Right lobe of liver (tissue), 4 donors: ENCODE measurements around the gene ALMS1.
"Not testable (repeated sequence)": the region's sequence is repeated elsewhere in the genome, so short reads cannot be mapped to it uniquely, and the experiment has no call there.

ENCODE experiments used
- CTCF ChIP-seq, 4 donors: fragments of 200-600 bp in 3 of 4; fragments of 450-650 bp in 1 of 4; IDR thresholded peaks; one replicate each; pipeline versions ENCODE4 v1.5.1 to v1.8.0; 2016 to 2022; ENCODE audit warnings: antibody characterized with exemption in 4 of 4, mild to moderate bottlenecking in 2 of 4
- POLR2A ChIP-seq: fragments of 450-650 bp; IDR thresholded peaks from one replicate; pipeline ENCODE4 v1.6.1; 2017; ENCODE audit warnings: antibody characterized with exemption, mild to moderate bottlenecking
- donor health status: DM: no; HTN: no; CAD: no.
- donor health status: DM: no; HTN: no; CAD: no.
- donor health status: DM: no; HTN: yes; CAD: no.

- not testable (repeated sequence) for TF ChIP-seq CTCF (IDR thresholded peaks at IDR 0.05); POLR2A
Measured at GRCh38 chr2:73624036-73624435, 238.4 kb downstream of the ALMS1 start.
